Measurements from ENCODE around the gene RNF217.

DNA sequence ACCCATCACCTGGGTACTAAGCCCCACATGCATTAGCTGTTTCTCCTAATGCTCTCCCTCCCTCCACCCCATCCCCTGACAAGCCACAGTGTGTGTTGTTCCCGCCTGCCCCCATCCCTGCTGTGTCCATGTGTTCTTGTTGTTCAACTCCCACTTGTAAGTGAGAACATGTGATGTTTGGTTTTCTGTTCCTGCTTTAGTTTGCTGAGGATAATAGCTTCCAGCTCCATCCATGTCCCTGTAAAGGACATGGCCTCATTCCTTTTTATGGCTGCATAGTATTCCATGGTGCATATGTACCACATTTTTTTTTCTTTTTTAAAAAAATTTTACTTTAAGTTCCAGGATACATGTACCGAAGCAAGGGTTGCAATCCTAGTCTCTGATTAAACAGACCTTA is 76.7 kb downstream of the RNF217 start:
- TF ChIP-seq, protein P1, sequence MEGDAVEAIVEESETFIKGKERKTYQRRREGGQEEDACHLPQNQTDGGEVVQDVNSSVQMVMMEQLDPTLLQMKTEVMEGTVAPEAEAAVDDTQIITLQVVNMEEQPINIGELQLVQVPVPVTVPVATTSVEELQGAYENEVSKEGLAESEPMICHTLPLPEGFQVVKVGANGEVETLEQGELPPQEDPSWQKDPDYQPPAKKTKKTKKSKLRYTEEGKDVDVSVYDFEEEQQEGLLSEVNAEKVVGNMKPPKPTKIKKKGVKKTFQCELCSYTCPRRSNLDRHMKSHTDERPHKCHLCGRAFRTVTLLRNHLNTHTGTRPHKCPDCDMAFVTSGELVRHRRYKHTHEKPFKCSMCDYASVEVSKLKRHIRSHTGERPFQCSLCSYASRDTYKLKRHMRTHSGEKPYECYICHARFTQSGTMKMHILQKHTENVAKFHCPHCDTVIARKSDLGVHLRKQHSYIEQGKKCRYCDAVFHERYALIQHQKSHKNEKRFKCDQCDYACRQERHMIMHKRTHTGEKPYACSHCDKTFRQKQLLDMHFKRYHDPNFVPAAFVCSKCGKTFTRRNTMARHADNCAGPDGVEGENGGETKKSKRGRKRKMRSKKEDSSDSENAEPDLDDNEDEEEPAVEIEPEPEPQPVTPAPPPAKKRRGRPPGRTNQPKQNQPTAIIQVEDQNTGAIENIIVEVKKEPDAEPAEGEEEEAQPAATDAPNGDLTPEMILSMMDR (conservative IDR thresholded peaks at IDR 0.05; ENCODE audit: low read length): no peak
- no peak for TF ChIP-seq EZH2phosphoT487 (IDR thresholded peaks at IDR 0.05; ENCODE audit: borderline replicate concordance)

Data from Loucy (cell line).